Activated T-cell treated with anti-CD3 and anti-CD28 coated beads, Interleukin-2, amount 50 U/mL, for 4 hours (primary cell): Measurements from ENCODE around the gene BIRC2. TPM values are rescaled to one million over a fixed set of nuclear protein-coding genes. Genes with fewer than 3 reads are reported as not detected.

Experiments used
- ATAC-seq, 2 donors: fragments of 200-7000 bp; cut with Tn5 transposase; one replicate each; pipeline ENCODE4 v1.10.0; 2021
- DNase-seq: peaks from one replicate; pipeline ENCODE4 v3.0.0-alpha.2; 2020
- H3K27me3 Mint-ChIP-seq: one replicate; pipeline ENCODE4 v1.8.0; 2021; ENCODE audit warnings: low read depth, mixed read lengths
- H3K36me3 Mint-ChIP-seq: one replicate; pipeline ENCODE4 v1.8.0; 2022; ENCODE audit warnings: mixed read lengths; ENCODE audit not compliant: insufficient read depth
- H3K4me1 Mint-ChIP-seq: one replicate; pipeline ENCODE4 v1.8.0; 2021; ENCODE audit warnings: low read depth, mixed read lengths
- H3K4me3 Mint-ChIP-seq: one replicate; pipeline ENCODE4 v1.8.0; 2021; ENCODE audit warnings: mild to moderate bottlenecking, moderate library complexity, mixed read lengths
- H3K9me3 Mint-ChIP-seq: one replicate; pipeline ENCODE4 v1.8.0; 2021; ENCODE audit warnings: mixed read lengths
- total RNA-seq, 3 donors: library from RNA; stranded (reverse); gene quantifications; one replicate each; pipeline ENCODE4 v1.2.1, GENCODE V29; 2021

The BIRC2 gene
- total RNA-seq, 3 donors from 2014 or later = 25.0 to 31.9 (median 31.7) TPM

DNA sequence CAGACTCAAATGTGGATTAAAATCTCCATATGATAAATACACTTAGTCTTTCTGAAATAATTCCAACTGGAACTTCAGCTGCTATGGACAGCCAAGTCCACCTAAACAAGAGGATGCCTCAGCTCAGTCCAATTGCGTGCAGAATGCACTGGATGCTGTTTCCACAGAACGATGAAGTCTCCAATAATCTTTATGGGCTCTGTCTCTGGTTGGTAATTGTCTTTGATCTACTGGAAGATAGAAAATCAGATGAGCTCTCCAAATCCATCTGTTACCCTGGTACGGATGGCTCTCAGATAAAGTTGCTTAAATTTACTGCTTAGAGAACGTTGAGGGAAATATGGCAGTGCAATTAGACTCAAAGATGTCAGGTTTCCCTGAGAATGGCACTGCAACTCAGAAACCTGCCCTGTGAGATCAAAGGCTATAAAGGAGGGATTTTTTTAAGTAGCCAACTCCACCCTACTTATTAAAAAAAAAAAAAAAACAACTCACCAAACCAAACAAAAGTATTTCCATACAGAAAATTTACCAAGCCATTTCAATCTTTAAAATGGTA lies 30.6 kb upstream of the BIRC2 start:
- Mint-ChIP-seq H3K36me3 (peaks cover 20% of the 10 kb centered on the region), H3K4me3 (peak overlapping the region; percentile 98), H3K9me3 (no peaks in the 10 kb centered on the region), H3K27me3 (no peaks in the 10 kb centered on the region), H3K4me1 (peaks cover 64% of the 10 kb centered on the region)
- DNase-seq (no peak), ATAC-seq (no peak)

DNA sequence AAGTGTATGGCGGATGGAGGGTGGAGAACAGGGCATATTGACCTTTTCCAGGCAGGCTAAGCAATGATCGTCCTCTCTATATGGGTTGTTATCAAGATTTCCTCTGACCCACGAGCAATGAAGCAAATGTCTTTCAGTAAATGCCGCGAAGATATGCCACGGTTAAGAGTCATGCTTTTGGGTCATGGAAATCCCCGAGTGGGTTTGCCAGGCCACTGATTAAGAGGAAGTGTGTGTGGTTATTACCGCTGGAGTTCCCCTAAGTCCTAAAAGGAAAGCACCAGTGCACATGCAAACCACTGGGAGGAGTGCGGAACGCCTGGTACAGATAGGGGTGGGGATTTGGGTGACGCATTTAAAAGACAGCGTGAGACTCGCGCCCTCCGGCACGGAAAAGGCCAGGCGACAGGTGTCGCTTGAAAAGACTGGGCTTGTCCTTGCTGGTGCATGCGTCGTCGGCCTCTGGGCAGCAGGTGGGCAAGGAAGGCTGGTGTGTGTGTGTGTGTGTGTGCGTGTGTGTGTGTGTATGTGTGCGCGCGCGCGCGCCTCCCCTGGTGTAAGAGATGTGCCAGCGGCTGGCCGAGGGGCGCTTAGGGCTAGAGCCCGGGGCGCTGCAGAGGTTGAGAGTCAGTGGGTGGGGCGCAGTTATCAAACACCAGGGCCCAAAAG lies 29.8 kb upstream of the BIRC2 start, which contains the start of gene BIRC3:
Gene BIRC3, plus strand, starts transcription at position 386 of the 669 bp plus-strand sequence. CDS start 7,026 bp downstream, outside the sequence.
- H3K27me3 Mint-ChIP-seq = no peaks in the 10 kb centered on the region
- H3K4me1 Mint-ChIP-seq = peaks cover 65% of the 10 kb centered on the region
- H3K9me3 Mint-ChIP-seq = no peaks in the 10 kb centered on the region
- H3K4me3 Mint-ChIP-seq = peak within 1 kb of the TSS; percentile 98
- H3K36me3 Mint-ChIP-seq = peaks cover 28% of the 10 kb centered on the region
- DNase-seq (peak; percentile 87), ATAC-seq (peak; percentile 89 to 92)

DNA sequence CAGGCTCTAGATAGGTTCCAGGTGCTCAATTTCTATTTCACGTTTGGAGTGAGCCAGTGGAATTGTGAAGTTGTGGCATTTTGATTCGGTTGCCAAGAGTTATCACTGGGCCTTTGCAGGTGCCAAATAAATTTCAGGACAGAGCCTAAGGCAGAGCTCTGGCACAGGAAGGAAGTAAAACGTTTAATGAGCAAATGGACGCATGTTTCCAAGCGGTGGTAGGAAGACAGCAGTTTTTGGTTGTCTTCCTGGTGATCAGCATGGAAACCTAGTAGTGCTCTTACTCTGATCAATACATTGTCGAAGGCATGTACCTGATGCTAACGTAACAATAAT lies 29.3 kb upstream of the BIRC2 start:
- H3K9me3 Mint-ChIP-seq = no peaks in the 10 kb centered on the region
- peaks cover 66% of the 10 kb centered on the region for H3K4me1 Mint-ChIP-seq
- no peaks in the 10 kb centered on the region for H3K27me3 Mint-ChIP-seq
- no peak for DNase-seq
- H3K4me3 Mint-ChIP-seq = peak overlapping the region; percentile 98
- H3K36me3 Mint-ChIP-seq = peaks cover 31% of the 10 kb centered on the region
- ATAC-seq = peak; percentile 4 to 5

DNA sequence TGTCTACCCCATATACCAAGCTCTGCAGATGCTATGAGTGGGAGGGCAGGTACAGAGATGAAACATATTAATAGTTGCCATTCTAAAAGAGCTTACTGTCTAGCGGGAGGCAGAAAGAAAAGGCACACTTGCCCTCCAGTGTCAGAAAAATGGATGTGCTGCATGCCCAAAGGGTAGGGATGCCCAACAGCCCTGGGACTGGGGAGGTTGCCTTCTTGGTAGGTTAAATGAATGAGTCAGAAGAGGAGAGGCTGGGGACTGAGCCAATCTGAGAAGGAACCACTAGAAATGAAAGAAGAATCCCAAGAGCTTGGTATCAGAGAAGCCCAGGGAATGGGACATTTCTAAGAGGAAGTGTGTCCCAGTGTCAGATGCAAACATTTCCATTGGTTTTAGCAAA lies 28.5 kb upstream of the BIRC2 start:
- DNase-seq = peak; percentile 60
- Mint-ChIP-seq H3K36me3 (peaks cover 34% of the 10 kb centered on the region), H3K27me3 (no peaks in the 10 kb centered on the region), H3K4me3 (peak overlapping the region; percentile 98), H3K4me1 (peaks cover 64% of the 10 kb centered on the region), H3K9me3 (no peaks in the 10 kb centered on the region)
- ATAC-seq = peak; percentile 30 to 37

DNA sequence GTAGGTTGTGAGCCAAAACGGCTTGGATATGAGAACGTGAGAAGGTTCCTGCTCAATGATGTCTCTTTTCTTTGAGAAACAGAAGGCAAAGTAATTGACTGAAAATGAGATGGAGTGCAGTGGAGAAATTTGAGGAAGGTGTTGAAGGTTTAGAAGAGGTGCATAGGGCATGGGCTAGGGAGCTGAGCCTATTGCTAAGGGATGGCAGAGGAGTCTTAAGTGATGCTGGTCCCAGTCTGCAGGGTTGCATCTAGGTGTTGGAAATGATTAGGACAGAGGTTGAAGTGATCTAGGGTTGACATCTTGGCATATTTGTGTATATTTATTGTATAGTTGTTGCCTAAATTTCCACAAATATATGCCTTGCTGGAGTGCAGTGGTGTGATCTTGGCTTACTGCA lies 27.5 kb upstream of the BIRC2 start:
- no peak for DNase-seq
- H3K4me3 Mint-ChIP-seq = peak overlapping the region; percentile 98
- H3K27me3 Mint-ChIP-seq = no peaks in the 10 kb centered on the region
- H3K4me1 Mint-ChIP-seq = peaks cover 62% of the 10 kb centered on the region
- no peaks in the 10 kb centered on the region for H3K9me3 Mint-ChIP-seq
- peaks cover 37% of the 10 kb centered on the region for H3K36me3 Mint-ChIP-seq
- ATAC-seq = no peak

- Mint-ChIP-seq H3K36me3 (peaks cover 42% of the 10 kb centered on the region), H3K9me3 (no peaks in the 10 kb centered on the region), H3K4me1 (peaks cover 64% of the 10 kb centered on the region), H3K4me3 (peak overlapping the region; percentile 98), H3K27me3 (no peaks in the 10 kb centered on the region)
- ATAC-seq (no peak), DNase-seq (no peak)
Measured at GRCh38 chr11:102320188-102320587, 26.8 kb upstream of the BIRC2 start.

- DNase-seq (no peak), ATAC-seq (no peak)
- H3K4me1 Mint-ChIP-seq = peaks cover 59% of the 10 kb centered on the region
Measured at GRCh38 chr11:102320679-102321078, 26.3 kb upstream of the BIRC2 start.

GRCh38 chr11:102322560-102322959 lies 24.5 kb upstream of the BIRC2 start:
- no peak for DNase-seq
- peaks cover 58% of the 10 kb centered on the region for H3K4me1 Mint-ChIP-seq
- H3K4me3 Mint-ChIP-seq = peak overlapping the region; percentile 78
- peaks cover 49% of the 10 kb centered on the region for H3K36me3 Mint-ChIP-seq
- no peaks in the 10 kb centered on the region for H3K27me3 Mint-ChIP-seq
- no peak for ATAC-seq
- H3K9me3 Mint-ChIP-seq = no peaks in the 10 kb centered on the region

More at GRCh38 chr11:102320679-102321078, 26.3 kb upstream of the BIRC2 start:
- Mint-ChIP-seq H3K36me3 (peaks cover 42% of the 10 kb centered on the region), H3K9me3 (no peaks in the 10 kb centered on the region), H3K4me3 (peak overlapping the region; percentile 98), H3K27me3 (no peaks in the 10 kb centered on the region)

DNA sequence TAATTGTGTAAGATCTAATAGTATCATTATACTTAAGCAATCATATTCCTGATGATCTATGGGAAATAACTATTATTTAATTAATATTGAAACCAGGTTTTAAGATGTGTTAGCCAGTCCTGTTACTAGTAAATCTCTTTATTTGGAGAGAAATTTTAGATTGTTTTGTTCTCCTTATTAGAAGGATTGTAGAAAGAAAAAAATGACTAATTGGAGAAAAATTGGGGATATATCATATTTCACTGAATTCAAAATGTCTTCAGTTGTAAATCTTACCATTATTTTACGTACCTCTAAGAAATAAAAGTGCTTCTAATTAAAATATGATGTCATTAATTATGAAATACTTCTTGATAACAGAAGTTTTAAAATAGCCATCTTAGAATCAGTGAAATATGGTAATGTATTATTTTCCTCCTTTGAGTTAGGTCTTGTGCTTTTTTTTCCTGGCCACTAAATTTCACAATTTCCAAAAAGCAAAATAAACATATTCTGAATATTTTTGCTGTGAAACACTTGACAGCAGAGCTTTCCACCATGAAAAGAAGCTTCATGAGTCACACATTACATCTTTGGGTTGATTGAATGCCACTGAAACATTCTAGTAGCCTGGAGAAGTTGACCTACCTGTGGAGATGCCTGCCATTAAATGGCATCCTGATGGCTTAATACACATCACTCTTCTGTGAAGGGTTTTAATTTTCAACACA lies 23.3 kb upstream of the BIRC2 start:
- H3K27me3 Mint-ChIP-seq = no peaks in the 10 kb centered on the region
- H3K4me1 Mint-ChIP-seq = peaks cover 56% of the 10 kb centered on the region
- H3K9me3 Mint-ChIP-seq = no peaks in the 10 kb centered on the region

GRCh38 chr11:102325088-102325487 lies 21.9 kb upstream of the BIRC2 start:
- H3K4me1 Mint-ChIP-seq = peaks cover 54% of the 10 kb centered on the region

More for the DNA sequence above, 23.3 kb upstream of the BIRC2 start:
- Mint-ChIP-seq H3K4me3 (no peak overlapping the region), H3K36me3 (peaks cover 51% of the 10 kb centered on the region)
- no peak for DNase-seq
- ATAC-seq = no peak

DNA sequence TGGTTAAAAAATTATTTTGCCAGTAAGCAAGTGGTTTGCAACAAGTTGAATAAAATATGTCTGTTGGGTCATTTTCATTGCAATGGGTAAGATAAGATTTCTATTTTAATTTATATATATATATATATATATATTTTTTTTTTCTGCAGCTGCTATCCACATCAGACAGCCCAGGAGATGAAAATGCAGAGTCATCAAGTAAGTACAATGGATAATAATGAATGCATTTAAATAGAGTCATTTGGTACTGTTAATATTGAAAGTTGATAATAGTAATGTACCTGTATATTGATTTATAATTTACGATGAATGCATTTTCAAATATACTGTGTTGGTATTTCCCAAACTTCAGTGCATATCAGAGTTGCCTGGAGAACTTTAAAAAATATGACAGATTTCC lies 18.3 kb upstream of the BIRC2 start:
- Mint-ChIP-seq H3K9me3 (no peaks in the 10 kb centered on the region), H3K36me3 (peaks cover 52% of the 10 kb centered on the region), H3K27me3 (no peaks in the 10 kb centered on the region), H3K4me3 (no peak overlapping the region), H3K4me1 (peaks cover 41% of the 10 kb centered on the region)
- DNase-seq = no peak
- ATAC-seq = no peak

More at GRCh38 chr11:102325088-102325487, 21.9 kb upstream of the BIRC2 start:
- DNase-seq (no peak), ATAC-seq (no peak)
- Mint-ChIP-seq H3K27me3 (no peaks in the 10 kb centered on the region), H3K9me3 (no peaks in the 10 kb centered on the region), H3K4me3 (no peak overlapping the region), H3K36me3 (peaks cover 56% of the 10 kb centered on the region)

GRCh38 chr11:102330231-102330630 lies 16.8 kb upstream of the BIRC2 start:
- Mint-ChIP-seq H3K36me3 (peaks cover 47% of the 10 kb centered on the region), H3K27me3 (no peaks in the 10 kb centered on the region), H3K9me3 (no peaks in the 10 kb centered on the region), H3K4me1 (peaks cover 29% of the 10 kb centered on the region), H3K4me3 (no peak overlapping the region)
- DNase-seq (no peak), ATAC-seq (no peak)

- H3K36me3 Mint-ChIP-seq = peaks cover 44% of the 10 kb centered on the region
Measured at GRCh38 chr11:102331341-102331740, 15.7 kb upstream of the BIRC2 start.

DNA sequence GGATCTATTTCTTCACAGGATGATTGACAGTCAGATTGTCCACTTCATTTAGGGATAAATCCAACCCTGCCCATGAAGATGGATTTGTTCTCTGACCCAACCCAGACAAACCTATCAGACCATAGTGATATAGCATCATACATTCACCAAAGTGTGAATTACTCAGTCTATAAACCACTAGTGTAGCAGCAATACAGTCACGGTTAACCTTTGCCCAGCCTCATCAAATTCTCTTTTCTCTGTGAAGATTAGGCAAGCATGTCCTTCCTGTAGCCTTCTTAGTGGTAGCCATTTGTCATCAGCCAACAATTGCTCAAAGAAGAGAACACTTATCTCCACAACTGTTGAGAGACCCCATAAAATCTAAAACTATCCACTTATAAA lies 14.4 kb upstream of the BIRC2 start:
- Mint-ChIP-seq H3K27me3 (no peaks in the 10 kb centered on the region), H3K4me3 (no peak overlapping the region), H3K4me1 (peaks cover 20% of the 10 kb centered on the region), H3K36me3 (peaks cover 42% of the 10 kb centered on the region), H3K9me3 (no peaks in the 10 kb centered on the region)
- ATAC-seq (peak; percentile 43 to 54), DNase-seq (no peak)

More at GRCh38 chr11:102331341-102331740, 15.7 kb upstream of the BIRC2 start:
- peaks cover 25% of the 10 kb centered on the region for H3K4me1 Mint-ChIP-seq
- H3K9me3 Mint-ChIP-seq = no peaks in the 10 kb centered on the region
- no peak for DNase-seq
- no peak for ATAC-seq
- no peak overlapping the region for H3K4me3 Mint-ChIP-seq
- no peaks in the 10 kb centered on the region for H3K27me3 Mint-ChIP-seq
